Loucy (cell line): ENCODE measurements around the gene KIAA2012.

Source experiments
- EZH2phosphoT487 ChIP-seq: fragments of 200-600 bp; IDR thresholded peaks from 2 replicates; pipeline ENCODE4 v1.6.1; 2018; ENCODE audit warnings: antibody characterized with exemption, mild to moderate bottlenecking, moderate library complexity, borderline replicate concordance
- TF ChIP-seq, protein P1 (sequence below): fragments of 200-600 bp; sonication (generic); conservative IDR thresholded peaks from 2 replicates; pipeline ENCODE4 v1.5.1; 2014; ENCODE audit warnings: mild to moderate bottlenecking, antibody characterized with exemption, low read length

DNA sequence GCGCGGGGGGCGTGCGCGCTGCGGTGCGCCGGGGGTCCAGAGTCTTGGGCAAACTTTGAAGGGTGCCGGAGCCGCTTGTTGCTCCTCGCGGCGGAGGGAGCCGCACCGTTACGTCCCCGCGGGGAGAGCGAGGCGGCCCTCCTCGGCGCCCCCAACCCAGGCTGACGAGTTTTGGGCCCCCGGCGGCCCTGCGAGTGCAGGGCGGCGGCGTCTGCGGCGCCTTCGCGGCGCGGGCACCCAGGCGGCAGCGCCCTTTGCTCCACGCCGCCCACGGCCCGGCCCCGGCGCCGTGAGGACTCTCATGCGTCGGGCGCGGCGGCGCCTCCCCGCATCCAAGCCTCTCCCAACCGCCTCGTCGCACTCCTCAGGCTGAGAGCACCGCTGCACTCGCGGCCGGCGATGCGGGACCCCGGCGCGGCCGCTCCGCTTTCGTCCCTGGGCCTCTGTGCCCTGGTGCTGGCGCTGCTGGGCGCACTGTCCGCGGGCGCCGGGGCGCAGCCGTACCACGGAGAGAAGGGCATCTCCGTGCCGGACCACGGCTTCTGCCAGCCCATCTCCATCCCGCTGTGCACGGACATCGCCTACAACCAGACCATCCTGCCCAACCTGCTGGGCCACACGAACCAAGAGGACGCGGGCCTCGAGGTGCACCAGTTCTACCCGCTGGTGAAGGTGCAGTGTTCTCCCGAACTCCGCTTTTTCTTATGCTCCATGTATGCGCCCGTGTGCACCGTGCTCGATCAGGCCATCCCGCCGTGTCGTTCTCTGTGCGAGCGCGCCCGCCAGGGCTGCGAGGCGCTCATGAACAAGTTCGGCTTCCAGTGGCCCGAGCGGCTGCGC, 38.6 kb upstream of the KIAA2012 start:
- TF ChIP-seq, protein P1, sequence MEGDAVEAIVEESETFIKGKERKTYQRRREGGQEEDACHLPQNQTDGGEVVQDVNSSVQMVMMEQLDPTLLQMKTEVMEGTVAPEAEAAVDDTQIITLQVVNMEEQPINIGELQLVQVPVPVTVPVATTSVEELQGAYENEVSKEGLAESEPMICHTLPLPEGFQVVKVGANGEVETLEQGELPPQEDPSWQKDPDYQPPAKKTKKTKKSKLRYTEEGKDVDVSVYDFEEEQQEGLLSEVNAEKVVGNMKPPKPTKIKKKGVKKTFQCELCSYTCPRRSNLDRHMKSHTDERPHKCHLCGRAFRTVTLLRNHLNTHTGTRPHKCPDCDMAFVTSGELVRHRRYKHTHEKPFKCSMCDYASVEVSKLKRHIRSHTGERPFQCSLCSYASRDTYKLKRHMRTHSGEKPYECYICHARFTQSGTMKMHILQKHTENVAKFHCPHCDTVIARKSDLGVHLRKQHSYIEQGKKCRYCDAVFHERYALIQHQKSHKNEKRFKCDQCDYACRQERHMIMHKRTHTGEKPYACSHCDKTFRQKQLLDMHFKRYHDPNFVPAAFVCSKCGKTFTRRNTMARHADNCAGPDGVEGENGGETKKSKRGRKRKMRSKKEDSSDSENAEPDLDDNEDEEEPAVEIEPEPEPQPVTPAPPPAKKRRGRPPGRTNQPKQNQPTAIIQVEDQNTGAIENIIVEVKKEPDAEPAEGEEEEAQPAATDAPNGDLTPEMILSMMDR: no peak
- TF ChIP-seq EZH2phosphoT487: no peak
